HepG2 (cell line): ENCODE data around the gene STARD13. TPM values are rescaled to one million over a fixed set of nuclear protein-coding genes. Genes with fewer than 3 reads are reported as not detected.
A peak's percentile ranks its signal among the peaks of the same experiment; 100 is the strongest.

Experiments used
- CCDC6 ChIP-seq: sonication (generic); formaldehyde crosslinking; IDR thresholded peaks from 2 replicates; pipeline ENCODE4 v1.8.1; 2022; ENCODE audit warnings: mild to moderate bottlenecking, missing genetic modification reagents, moderate library complexity
- DRAP1 ChIP-seq: IDR thresholded peaks from 2 replicates; pipeline ENCODE4 v1.6.1; 2016; ENCODE audit warnings: missing genetic modification reagents, missing compliant biosample characterization
- FOXA1 ChIP-seq, 2 experiments: fragments of 450-650 bp in 1 of 2; sonication (generic) in 1 of 2; formaldehyde crosslinking in 1 of 2; IDR thresholded peaks; 2 replicates each; pipeline versions ENCODE4 v1.4.0 to v1.6.1; 2016 to 2020; ENCODE audit warnings: missing genetic modification reagents in 1 of 2
- GPN1 ChIP-seq: sonication (generic); formaldehyde crosslinking; IDR thresholded peaks from 2 replicates; pipeline ENCODE4 v1.5.1; 2020; ENCODE audit warnings: missing genetic modification reagents, borderline replicate concordance
- HHEX ChIP-seq: IDR thresholded peaks from 2 replicates; pipeline ENCODE4 v1.6.1; 2016; ENCODE audit warnings: control low read depth
- MXI1 ChIP-seq: IDR thresholded peaks from 3 replicates; pipeline ENCODE4 v1.6.1; 2012; ENCODE audit warnings: low read depth, low read length, inconsistent platforms, borderline replicate concordance
- PHF8 ChIP-seq: sonication (generic); formaldehyde crosslinking; IDR thresholded peaks from 2 replicates; pipeline ENCODE4 v1.5.0; 2020; ENCODE audit warnings: missing genetic modification reagents
- SP2 ChIP-seq: sonication (generic); formaldehyde crosslinking; IDR thresholded peaks from 2 replicates; pipeline ENCODE4 v1.5.1; 2020; ENCODE audit warnings: mild to moderate bottlenecking, missing genetic modification reagents
- SPEN ChIP-seq: sonication (generic); formaldehyde crosslinking; IDR thresholded peaks from 2 replicates; pipeline ENCODE4 v1.5.1; 2020; ENCODE audit warnings: low read depth, mild to moderate bottlenecking, missing genetic modification reagents
- TBX2 ChIP-seq: sonication (generic); formaldehyde crosslinking; IDR thresholded peaks from 2 replicates; pipeline ENCODE4 v1.5.0; 2020; ENCODE audit warnings: missing genetic modification reagents, mild to moderate bottlenecking, borderline replicate concordance
- TERF1 ChIP-seq: sonication (generic); formaldehyde crosslinking; IDR thresholded peaks from 2 replicates; pipeline ENCODE4 v1.8.0; 2022; ENCODE audit warnings: mild to moderate bottlenecking, missing genetic modification reagents, moderate library complexity
- ZNF205 ChIP-seq: IDR thresholded peaks from 2 replicates; pipeline ENCODE4 v1.6.1; 2018; ENCODE audit warnings: missing biosample characterization, missing genetic modification reagents
- ZNF563 ChIP-seq: sonication (generic); formaldehyde crosslinking; IDR thresholded peaks from 2 replicates; pipeline ENCODE4 v1.8.0; 2022; ENCODE audit warnings: mild to moderate bottlenecking, moderate library complexity, missing genetic modification reagents
- ZNF574 ChIP-seq: sonication (generic); formaldehyde crosslinking; IDR thresholded peaks from 2 replicates; pipeline ENCODE4 v1.4.0; 2020; ENCODE audit warnings: missing genetic modification reagents
- ZNF646 ChIP-seq: sonication (generic); formaldehyde crosslinking; IDR thresholded peaks from 2 replicates; pipeline ENCODE4 v1.9.0; 2021; ENCODE audit warnings: mild to moderate bottlenecking, missing genetic modification reagents
- ZNF7 ChIP-seq: IDR thresholded peaks from 2 replicates; pipeline ENCODE4 v1.6.1; 2016; ENCODE audit warnings: missing biosample characterization, missing genetic modification reagents
- ZNF839 ChIP-seq: sonication (generic); formaldehyde crosslinking; IDR thresholded peaks from 2 replicates; pipeline ENCODE4 v1.4.0; 2020; ENCODE audit warnings: missing genetic modification reagents, mild to moderate bottlenecking, borderline replicate concordance
- polyA plus RNA-seq, 8 experiments: library from polyadenylated mRNA; depleted of rRNA in 3 of 8; stranded (reverse) in 7 of 8; unstranded in 1 of 8; fragments of >200 nt; fragmentation: Illumina TruSeq in 4 of 8; extraction: Trizol in 4 of 8; gene quantifications; 2 replicates each; pipeline versions ENCODE4 v1.2.1 to v1.2.3, GENCODE V29; 2011 to 2016; ENCODE audit warnings: low read depth in 4 of 8, missing spikeins in 1 of 8, mixed read lengths in 1 of 8; ENCODE audit not compliant: insufficient read depth in 1 of 8
- total RNA-seq, 5 experiments: library from RNA; depleted of rRNA; stranded (reverse); fragments of >200 nt; fragmentation: Illumina TruSeq; extraction: Trizol; gene quantifications; 2 replicates each; pipeline ENCODE4 v1.2.3, GENCODE V29; 2016; ENCODE audit warnings: low read depth in 1 of 5

The STARD13 gene
- total and polyA plus RNA-seq, 2 of the 13 experiments (the other 11 are each of a cell fraction or from before 2014, with no cell fraction given) = 12.8 to 14.3 TPM

- peak; percentile 25; the same call in 1 of the 2 replicates for TF ChIP-seq ZNF646 (CRISPR knock-in tag)
- no peak for TF ChIP-seq ZNF7
- TF ChIP-seq HHEX (CRISPR knock-in tag) = no peak
- peak; percentile 42; the same call in 1 of the 2 replicates for TF ChIP-seq DRAP1 (CRISPR knock-in tag)
- 0 out of 2 replicates have a peak, but pooled peaks have one; percentile 23 for TF ChIP-seq ZNF205 (CRISPR knock-in tag)
- TF ChIP-seq PHF8 (CRISPR knock-in tag) = 0 out of 2 replicates have a peak, but pooled peaks have one; percentile 21
- TF ChIP-seq ZNF574 (CRISPR knock-in tag) = peak; percentile 45; the same call in 1 of the 2 replicates
- TF ChIP-seq MXI1 = 0 out of 3 replicates have a peak, but pooled peaks have one; percentile 56
- TF ChIP-seq SPEN (CRISPR knock-in tag) = 0 out of 2 replicates have a peak, but pooled peaks have one; percentile 29
- peak; percentile 94 for TF ChIP-seq TBX2 (CRISPR knock-in tag)
- TF ChIP-seq SP2 (CRISPR knock-in tag) = no peak
- peak; percentile 28; the same call in 1 of the 2 replicates for TF ChIP-seq CCDC6 (CRISPR knock-in tag)
- no peak for TF ChIP-seq GPN1 (CRISPR knock-in tag)
- no peak for TF ChIP-seq ZNF839 (CRISPR knock-in tag)
- TF ChIP-seq TERF1 (CRISPR knock-in tag) = no peak
- no peak for TF ChIP-seq FOXA1 (IDR thresholded peaks at IDR 0.05)
- 0 out of 2 replicates have a peak, but pooled peaks have one; percentile 8 for TF ChIP-seq FOXA1 (CRISPR knock-in tag; IDR thresholded peaks at IDR 0.05)
- TF ChIP-seq ZNF563 (CRISPR knock-in tag) = no peak
Measured at GRCh38 chr13:33229446-33230177, 55.9 kb downstream of the STARD13 start (continued).
